Glutamatergic neuron (in vitro differentiated cells): Measurements from ENCODE around the gene PEBP1. TPM values are rescaled to one million over a fixed set of nuclear protein-coding genes. Genes with fewer than 3 reads are reported as not detected.
A peak's percentile ranks its signal among the peaks of the same experiment; 100 is the strongest.

Experiments used
- DNase-seq: peaks from one replicate; pipeline ENCODE4 v3.0.0; 2022
- H3K27ac Mint-ChIP-seq: one replicate; pipeline ENCODE4 v1.8.0; 2020; ENCODE audit warnings: mild to moderate bottlenecking, mixed read lengths, inconsistent platforms; ENCODE audit not compliant: unreplicated experiment
- H3K27me3 Mint-ChIP-seq: one replicate; pipeline ENCODE4 v1.8.0; 2020; ENCODE audit warnings: mild to moderate bottlenecking, moderate library complexity, mixed read lengths, inconsistent platforms; ENCODE audit not compliant: unreplicated experiment
- H3K36me3 Mint-ChIP-seq: one replicate; pipeline ENCODE4 v1.8.0; 2020; ENCODE audit warnings: mild to moderate bottlenecking, mixed read lengths, inconsistent platforms; ENCODE audit not compliant: unreplicated experiment
- H3K4me1 Mint-ChIP-seq: one replicate; pipeline ENCODE4 v1.8.0; 2020; ENCODE audit warnings: mild to moderate bottlenecking, low read depth, mixed read lengths, inconsistent platforms; ENCODE audit not compliant: unreplicated experiment
- H3K4me3 Mint-ChIP-seq: one replicate; pipeline ENCODE4 v1.8.0; 2020; ENCODE audit warnings: mild to moderate bottlenecking, mixed read lengths, inconsistent platforms; ENCODE audit not compliant: unreplicated experiment
- H3K9me3 Mint-ChIP-seq: one replicate; pipeline ENCODE4 v1.8.0; 2020; ENCODE audit warnings: mild to moderate bottlenecking, moderate library complexity, mixed read lengths, inconsistent platforms; ENCODE audit not compliant: unreplicated experiment
- total RNA-seq: library from RNA; stranded (reverse); fragmentation: NEBNext Ultra II Directional; extraction: Animal tissue kit (Norgen Biotek cat#: 25700); gene quantifications from one replicate; pipeline ENCODE4 v1.2.1, GENCODE V29; 2021; ENCODE audit not compliant: unreplicated experiment
- TF ChIP-seq, protein P1 (sequence below): fragments of 200-600 bp; sonication (generic); IDR thresholded peaks from one replicate; pipeline ENCODE4 v1.5.0; 2021; ENCODE audit not compliant: partially characterized antibody, unreplicated experiment

Gene PEBP1
- total RNA-seq, 1 donor from 2014 or later: 224 TPM

DNA sequence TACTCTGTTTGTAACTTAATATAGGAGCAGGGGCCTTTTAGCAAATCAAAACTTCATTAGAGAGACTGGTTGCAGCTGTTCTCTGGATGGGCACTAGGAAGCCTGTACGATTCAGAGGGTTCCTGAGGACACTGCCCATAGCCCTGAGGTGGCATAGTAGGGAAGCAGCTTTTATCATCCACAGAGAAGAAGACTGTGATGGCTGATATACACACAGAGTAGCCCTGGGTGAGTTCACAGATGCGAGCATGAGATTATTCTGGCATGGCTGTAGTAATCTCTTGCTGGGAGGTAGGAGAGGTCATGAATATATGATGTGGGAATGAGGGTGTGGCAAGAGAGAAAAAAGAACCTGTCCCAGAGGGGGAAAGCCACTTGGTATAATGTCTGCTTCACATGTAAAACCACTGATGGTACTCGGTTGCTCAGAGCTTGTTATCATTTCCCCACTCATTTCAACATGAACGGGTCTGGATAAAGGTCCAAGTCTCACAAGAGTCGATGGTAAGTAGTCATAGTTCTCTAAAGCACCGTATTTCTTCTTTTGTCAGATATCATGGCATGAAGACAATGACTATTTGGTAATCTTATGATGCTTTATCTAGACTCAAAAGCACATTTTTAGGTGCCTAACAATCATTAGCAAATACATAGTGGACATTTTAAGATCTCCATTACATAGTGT lies 52.0 kb downstream of the PEBP1 start:
- no peaks in the 10 kb centered on the region for H3K36me3 Mint-ChIP-seq
- H3K9me3 Mint-ChIP-seq: peaks cover 4% of the 10 kb centered on the region
- peak overlapping the region; percentile 7 for H3K27ac Mint-ChIP-seq
- H3K27me3 Mint-ChIP-seq: no peaks in the 10 kb centered on the region
- TF ChIP-seq, protein P1, sequence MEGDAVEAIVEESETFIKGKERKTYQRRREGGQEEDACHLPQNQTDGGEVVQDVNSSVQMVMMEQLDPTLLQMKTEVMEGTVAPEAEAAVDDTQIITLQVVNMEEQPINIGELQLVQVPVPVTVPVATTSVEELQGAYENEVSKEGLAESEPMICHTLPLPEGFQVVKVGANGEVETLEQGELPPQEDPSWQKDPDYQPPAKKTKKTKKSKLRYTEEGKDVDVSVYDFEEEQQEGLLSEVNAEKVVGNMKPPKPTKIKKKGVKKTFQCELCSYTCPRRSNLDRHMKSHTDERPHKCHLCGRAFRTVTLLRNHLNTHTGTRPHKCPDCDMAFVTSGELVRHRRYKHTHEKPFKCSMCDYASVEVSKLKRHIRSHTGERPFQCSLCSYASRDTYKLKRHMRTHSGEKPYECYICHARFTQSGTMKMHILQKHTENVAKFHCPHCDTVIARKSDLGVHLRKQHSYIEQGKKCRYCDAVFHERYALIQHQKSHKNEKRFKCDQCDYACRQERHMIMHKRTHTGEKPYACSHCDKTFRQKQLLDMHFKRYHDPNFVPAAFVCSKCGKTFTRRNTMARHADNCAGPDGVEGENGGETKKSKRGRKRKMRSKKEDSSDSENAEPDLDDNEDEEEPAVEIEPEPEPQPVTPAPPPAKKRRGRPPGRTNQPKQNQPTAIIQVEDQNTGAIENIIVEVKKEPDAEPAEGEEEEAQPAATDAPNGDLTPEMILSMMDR: no peak
- DNase-seq: no peak
- H3K4me3 Mint-ChIP-seq: peak overlapping the region; percentile 14
- H3K4me1 Mint-ChIP-seq: peaks cover 22% of the 10 kb centered on the region

DNA sequence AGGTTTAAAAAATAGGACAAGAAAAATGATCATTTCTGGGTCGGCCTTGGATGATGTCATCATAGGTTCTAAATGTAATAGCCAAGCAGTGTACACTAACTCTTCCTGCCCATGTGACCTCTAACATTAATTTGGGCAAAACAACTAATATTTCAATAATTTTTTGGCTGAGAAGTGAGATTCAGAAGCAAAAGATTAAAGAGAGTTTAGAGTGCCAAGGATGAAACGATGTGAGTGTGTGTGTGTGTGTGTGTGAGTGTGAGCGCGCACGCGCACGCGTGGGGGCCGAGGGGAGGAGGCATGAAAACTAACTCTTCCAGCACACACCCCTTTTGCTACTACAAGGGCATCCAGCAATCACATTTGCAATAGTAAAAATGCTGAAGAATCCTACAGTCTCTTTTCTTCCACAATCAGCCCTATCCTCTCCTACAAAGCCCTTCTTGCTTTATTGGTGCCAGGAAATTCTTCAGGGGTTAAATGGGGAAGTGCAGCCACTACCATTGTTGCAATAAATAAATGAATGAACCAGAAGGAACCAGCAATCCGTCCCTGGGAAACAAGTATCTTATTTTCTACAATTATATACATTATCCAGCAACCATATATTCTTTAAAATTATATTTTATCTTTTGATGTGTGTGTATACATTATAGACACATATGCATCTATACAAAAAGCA lies 52.9 kb downstream of the PEBP1 start:
- peak overlapping the region; percentile 81 for H3K4me3 Mint-ChIP-seq
- no peaks in the 10 kb centered on the region for H3K36me3 Mint-ChIP-seq
- TF ChIP-seq, protein P1: no peak
- H3K27ac Mint-ChIP-seq: peak overlapping the region; percentile 72
- peaks cover 22% of the 10 kb centered on the region for H3K4me1 Mint-ChIP-seq
- H3K27me3 Mint-ChIP-seq: no peaks in the 10 kb centered on the region
- H3K9me3 Mint-ChIP-seq: peaks cover 4% of the 10 kb centered on the region
- no peak for DNase-seq

DNA sequence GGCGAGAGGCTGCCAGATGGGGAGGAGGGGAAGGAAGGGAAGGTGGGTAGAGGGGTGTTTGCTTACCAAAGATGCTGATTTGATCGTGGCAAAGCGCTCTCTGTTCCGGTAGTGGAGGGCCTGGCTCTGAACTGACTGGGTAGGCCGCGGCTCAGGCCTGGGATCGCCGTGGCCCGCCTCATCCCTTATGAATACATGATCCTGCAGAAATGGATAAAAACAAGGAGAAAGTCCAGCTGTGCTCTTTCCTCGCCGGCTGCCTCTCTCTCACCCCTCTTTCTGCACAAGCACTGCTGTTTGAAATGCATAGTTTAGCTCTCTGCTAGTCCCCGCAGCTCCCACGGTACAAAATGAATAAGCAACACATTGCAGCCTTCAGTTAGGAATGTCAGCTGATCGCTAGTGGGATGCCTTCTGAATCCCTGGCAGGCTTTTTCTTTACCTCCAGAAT lies 53.8 kb downstream of the PEBP1 start:
- peaks cover 22% of the 10 kb centered on the region for H3K4me1 Mint-ChIP-seq
- TF ChIP-seq, protein P1: no peak
- peak overlapping the region; percentile 93 for H3K27ac Mint-ChIP-seq
- H3K4me3 Mint-ChIP-seq: peak overlapping the region; percentile 81
- DNase-seq: peak; percentile 53
- H3K36me3 Mint-ChIP-seq: no peaks in the 10 kb centered on the region
- no peaks in the 10 kb centered on the region for H3K27me3 Mint-ChIP-seq
- peaks cover 4% of the 10 kb centered on the region for H3K9me3 Mint-ChIP-seq

DNA sequence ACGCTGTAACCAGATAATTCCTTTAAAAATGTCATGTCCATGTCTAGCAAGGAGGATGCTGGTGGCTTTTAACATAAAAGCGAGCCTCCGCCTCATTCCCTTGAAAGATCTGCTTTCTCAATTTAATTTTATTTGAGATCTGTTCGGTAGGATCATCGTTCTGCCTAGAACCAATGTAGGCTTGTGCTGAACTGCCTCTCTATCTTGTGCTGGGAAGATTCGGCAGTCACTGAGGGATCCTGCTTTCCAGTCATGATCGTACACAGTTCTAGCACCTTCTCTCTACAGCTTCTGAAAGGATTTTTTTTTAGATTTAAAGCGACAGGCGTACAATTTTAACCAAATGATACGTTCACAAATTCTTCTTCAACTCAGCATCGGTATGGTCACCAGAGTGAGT lies 54.3 kb downstream of the PEBP1 start:
- H3K4me3 Mint-ChIP-seq: peak overlapping the region; percentile 81
- no peaks in the 10 kb centered on the region for H3K27me3 Mint-ChIP-seq
- peak overlapping the region; percentile 93 for H3K27ac Mint-ChIP-seq
- no peak for DNase-seq
- peaks cover 4% of the 10 kb centered on the region for H3K9me3 Mint-ChIP-seq
- H3K36me3 Mint-ChIP-seq: no peaks in the 10 kb centered on the region
- H3K4me1 Mint-ChIP-seq: peaks cover 22% of the 10 kb centered on the region
- TF ChIP-seq, protein P1: no peak

DNA sequence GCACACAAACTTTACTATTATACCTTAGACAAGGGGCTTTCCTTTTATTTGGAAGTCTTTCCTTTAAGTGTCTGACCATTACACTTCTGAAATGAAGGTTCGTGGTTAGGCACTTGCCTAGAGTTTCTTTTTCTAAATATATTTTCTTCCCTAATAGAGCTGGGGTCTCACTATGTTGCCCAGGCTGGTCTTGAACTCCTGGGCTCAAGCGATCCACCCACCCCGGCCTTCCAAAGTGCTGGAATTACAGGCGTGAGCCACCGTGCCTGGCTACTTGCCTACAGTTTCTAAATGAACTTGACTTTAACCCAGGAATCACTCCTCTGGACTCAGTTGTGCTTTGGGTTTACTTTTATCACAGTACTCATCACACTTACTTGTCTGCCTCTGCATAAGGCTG lies 57.6 kb downstream of the PEBP1 start:
- no peak for DNase-seq
- H3K27me3 Mint-ChIP-seq: no peaks in the 10 kb centered on the region
- peaks cover 18% of the 10 kb centered on the region for H3K4me1 Mint-ChIP-seq
- TF ChIP-seq, protein P1: no peak
- peaks cover 4% of the 10 kb centered on the region for H3K9me3 Mint-ChIP-seq
- no peak overlapping the region for H3K4me3 Mint-ChIP-seq
- H3K27ac Mint-ChIP-seq: no peak overlapping the region
- no peaks in the 10 kb centered on the region for H3K36me3 Mint-ChIP-seq
